ENCODE results near the gene DVL1. TPM values are rescaled to one million over a fixed set of nuclear protein-coding genes. Genes with fewer than 3 reads are reported as not detected.

DVL1 gene
- total RNA-seq, 1 experiment from 2014 or later: 71.0 TPM

DNA sequence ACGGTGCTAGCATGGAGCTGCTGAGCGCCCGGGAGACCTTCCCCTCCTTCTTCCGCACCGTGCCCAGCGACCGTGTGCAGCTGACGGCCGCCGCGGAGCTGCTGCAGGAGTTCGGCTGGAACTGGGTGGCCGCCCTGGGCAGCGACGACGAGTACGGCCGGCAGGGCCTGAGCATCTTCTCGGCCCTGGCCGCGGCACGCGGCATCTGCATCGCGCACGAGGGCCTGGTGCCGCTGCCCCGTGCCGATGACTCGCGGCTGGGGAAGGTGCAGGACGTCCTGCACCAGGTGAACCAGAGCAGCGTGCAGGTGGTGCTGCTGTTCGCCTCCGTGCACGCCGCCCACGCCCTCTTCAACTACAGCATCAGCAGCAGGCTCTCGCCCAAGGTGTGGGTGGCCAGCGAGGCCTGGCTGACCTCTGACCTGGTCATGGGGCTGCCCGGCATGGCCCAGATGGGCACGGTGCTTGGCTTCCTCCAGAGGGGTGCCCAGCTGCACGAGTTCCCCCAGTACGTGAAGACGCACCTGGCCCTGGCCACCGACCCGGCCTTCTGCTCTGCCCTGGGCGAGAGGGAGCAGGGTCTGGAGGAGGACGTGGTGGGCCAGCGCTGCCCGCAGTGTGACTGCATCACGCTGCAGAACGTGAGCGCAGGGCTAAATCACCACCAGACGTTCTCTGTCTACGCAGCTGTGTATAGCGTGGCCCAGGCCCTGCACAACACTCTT lies 17.0 kb downstream of the DVL1 start:
- WGBS (ENCODE audit: extremely low coverage, insufficient read length, low lambda C conversion rate): no CpG with 5 or more reads among the region's 57 CpGs
- Histone ChIP-seq H3K4ac (ENCODE audit: low read depth, low read length) (no peak overlapping the region), H4K5ac (ENCODE audit: insufficient read length, low read depth, low read length) (no peak overlapping the region), H2AFZ (ENCODE audit: low read length) (no peak overlapping the region), H2BK5ac (ENCODE audit: insufficient read length, low read length) (no peak overlapping the region), H3K14ac (ENCODE audit: insufficient read depth, low read length) (no peak overlapping the region), H2BK20ac (ENCODE audit: low read depth, low read length, poor library complexity, severe bottlenecking) (no peak overlapping the region), H2BK120ac (ENCODE audit: low read depth, low read length, poor library complexity, severe bottlenecking) (no peak overlapping the region), H3K27me3 (ENCODE audit: insufficient read depth, low read length) (no peaks in the 10 kb centered on the region), H3K79me1 (ENCODE audit: insufficient read depth, low read depth, low read length, poor library complexity, severe bottlenecking) (no peaks in the 10 kb centered on the region), H3K9me3 (ENCODE audit: control insufficient read depth, low read depth, low read length) (no peaks in the 10 kb centered on the region), H3K4me1 (ENCODE audit: insufficient read depth, low read length) (no peaks in the 10 kb centered on the region), H2BK15ac (ENCODE audit: low read depth, low read length) (no peak overlapping the region), H3K4me2 (ENCODE audit: insufficient read depth, insufficient read length, low read length) (no peak overlapping the region), H3K56ac (ENCODE audit: insufficient read length, low read depth, low read length) (no peak overlapping the region), H3K18ac (ENCODE audit: insufficient read length, low read depth, low read length) (no peak overlapping the region), H4K91ac (ENCODE audit: insufficient read length, low read depth, low read length) (no peak overlapping the region), H2BK12ac (ENCODE audit: insufficient read length, low read depth, low read length) (no peak overlapping the region), H4K8ac (replicated peaks; ENCODE audit: insufficient read length, low read depth, low read length) (no peak overlapping the region), H3K23me2 (ENCODE audit: insufficient read length, low read depth, low read length, poor library complexity, severe bottlenecking) (no peaks in the 10 kb centered on the region), H3T11ph (ENCODE audit: low read length) (no peak overlapping the region), H3K23ac (ENCODE audit: insufficient read length, low read depth, low read length) (no peak overlapping the region), H2AK5ac (ENCODE audit: insufficient read length, low read length) (no peak overlapping the region), H3K79me2 (ENCODE audit: insufficient read depth, low read length) (no peaks in the 10 kb centered on the region), H3K27ac (ENCODE audit: insufficient read length, low read depth, low read length) (no peak overlapping the region), H4K20me1 (ENCODE audit: control insufficient read depth, insufficient read depth, insufficient read length) (no peaks in the 10 kb centered on the region), H3K9ac (ENCODE audit: extremely low read depth, insufficient read length, low read length) (no peak overlapping the region)
- no peaks in the 10 kb centered on the region for H3K4me1 Mint-ChIP-seq
- H3K36me3 Mint-ChIP-seq (ENCODE audit: insufficient read depth in 1 of 3, low read depth in 3 of 3): peaks cover 0 to 2% (median 2%) of the 10 kb centered on the region in 3 experiments; a peak in 4 of 7 replicates
- TF ChIP-seq, protein P1, sequence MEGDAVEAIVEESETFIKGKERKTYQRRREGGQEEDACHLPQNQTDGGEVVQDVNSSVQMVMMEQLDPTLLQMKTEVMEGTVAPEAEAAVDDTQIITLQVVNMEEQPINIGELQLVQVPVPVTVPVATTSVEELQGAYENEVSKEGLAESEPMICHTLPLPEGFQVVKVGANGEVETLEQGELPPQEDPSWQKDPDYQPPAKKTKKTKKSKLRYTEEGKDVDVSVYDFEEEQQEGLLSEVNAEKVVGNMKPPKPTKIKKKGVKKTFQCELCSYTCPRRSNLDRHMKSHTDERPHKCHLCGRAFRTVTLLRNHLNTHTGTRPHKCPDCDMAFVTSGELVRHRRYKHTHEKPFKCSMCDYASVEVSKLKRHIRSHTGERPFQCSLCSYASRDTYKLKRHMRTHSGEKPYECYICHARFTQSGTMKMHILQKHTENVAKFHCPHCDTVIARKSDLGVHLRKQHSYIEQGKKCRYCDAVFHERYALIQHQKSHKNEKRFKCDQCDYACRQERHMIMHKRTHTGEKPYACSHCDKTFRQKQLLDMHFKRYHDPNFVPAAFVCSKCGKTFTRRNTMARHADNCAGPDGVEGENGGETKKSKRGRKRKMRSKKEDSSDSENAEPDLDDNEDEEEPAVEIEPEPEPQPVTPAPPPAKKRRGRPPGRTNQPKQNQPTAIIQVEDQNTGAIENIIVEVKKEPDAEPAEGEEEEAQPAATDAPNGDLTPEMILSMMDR (conservative IDR thresholded peaks at IDR 0.05): no peak
- H3K9me3 Mint-ChIP-seq: no peaks in the 10 kb centered on the region
- no peak for DNase-seq
- H3K27me3 Mint-ChIP-seq (ENCODE audit: low read depth): peaks cover 1% of the 10 kb centered on the region; the same call in 1 of the 2 replicates
- no peak overlapping the region for H3K4me3 Mint-ChIP-seq
- H3K27ac Mint-ChIP-seq: no peak overlapping the region
